ENCODE measurements around the gene C10orf67.

Gene C10orf67

DNA sequence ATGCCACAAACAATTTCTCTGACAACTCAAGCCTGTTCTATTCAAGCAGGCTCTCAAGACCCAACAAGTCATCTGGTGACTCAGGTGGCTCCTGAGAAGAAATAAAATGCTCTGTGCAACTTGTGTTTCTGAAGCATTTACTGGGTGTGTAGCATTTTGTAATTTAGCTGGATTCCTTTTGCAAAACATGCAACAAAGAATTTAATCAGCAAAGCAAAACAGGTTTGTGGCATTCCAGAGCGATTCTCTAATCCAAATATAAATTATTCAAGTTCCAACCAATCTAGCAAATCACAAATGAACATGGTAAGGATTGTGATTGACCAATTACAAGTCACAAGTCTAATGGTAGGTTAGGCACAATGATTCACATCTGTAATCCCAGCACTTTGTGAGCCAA lies 39.8 kb upstream of the C10orf67 start:
- no peaks in the 10 kb centered on the region for H3K36me3 ChIP-seq
- no peak overlapping the region for H3K27ac ChIP-seq
- H3K27me3 ChIP-seq = no peaks in the 10 kb centered on the region
- H3K4me3 ChIP-seq (ENCODE audit: low read depth in 1 of 2, low read length in 1 of 2) = no peak overlapping the region
- peaks cover 0 to 7% of the 10 kb centered on the region in 2 experiments for H3K4me1 ChIP-seq (ENCODE audit: control insufficient read depth in 1 of 2, insufficient read depth in 1 of 2, low read depth in 1 of 2, low read length in 1 of 2)
- TF ChIP-seq, protein P1, sequence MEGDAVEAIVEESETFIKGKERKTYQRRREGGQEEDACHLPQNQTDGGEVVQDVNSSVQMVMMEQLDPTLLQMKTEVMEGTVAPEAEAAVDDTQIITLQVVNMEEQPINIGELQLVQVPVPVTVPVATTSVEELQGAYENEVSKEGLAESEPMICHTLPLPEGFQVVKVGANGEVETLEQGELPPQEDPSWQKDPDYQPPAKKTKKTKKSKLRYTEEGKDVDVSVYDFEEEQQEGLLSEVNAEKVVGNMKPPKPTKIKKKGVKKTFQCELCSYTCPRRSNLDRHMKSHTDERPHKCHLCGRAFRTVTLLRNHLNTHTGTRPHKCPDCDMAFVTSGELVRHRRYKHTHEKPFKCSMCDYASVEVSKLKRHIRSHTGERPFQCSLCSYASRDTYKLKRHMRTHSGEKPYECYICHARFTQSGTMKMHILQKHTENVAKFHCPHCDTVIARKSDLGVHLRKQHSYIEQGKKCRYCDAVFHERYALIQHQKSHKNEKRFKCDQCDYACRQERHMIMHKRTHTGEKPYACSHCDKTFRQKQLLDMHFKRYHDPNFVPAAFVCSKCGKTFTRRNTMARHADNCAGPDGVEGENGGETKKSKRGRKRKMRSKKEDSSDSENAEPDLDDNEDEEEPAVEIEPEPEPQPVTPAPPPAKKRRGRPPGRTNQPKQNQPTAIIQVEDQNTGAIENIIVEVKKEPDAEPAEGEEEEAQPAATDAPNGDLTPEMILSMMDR (IDR thresholded peaks at IDR 0.05) = no peak
- H3K9me3 ChIP-seq = no peaks in the 10 kb centered on the region

GRCh38 chr10:23383637-23384036 lies 39.0 kb upstream of the C10orf67 start:
- Histone ChIP-seq H3K27me3 (no peaks in the 10 kb centered on the region), H3K4me3 (ENCODE audit: low read depth in 1 of 2, low read length in 1 of 2) (no peak overlapping the region), H3K36me3 (no peaks in the 10 kb centered on the region), H3K9me3 (no peaks in the 10 kb centered on the region), H3K27ac (no peak overlapping the region), H3K4me1 (ENCODE audit: control insufficient read depth in 1 of 2, insufficient read depth in 1 of 2, low read depth in 1 of 2, low read length in 1 of 2) (peaks cover 0 to 7% of the 10 kb centered on the region in 2 experiments)
- TF ChIP-seq, protein P1 (IDR thresholded peaks at IDR 0.05) = no peak

DNA sequence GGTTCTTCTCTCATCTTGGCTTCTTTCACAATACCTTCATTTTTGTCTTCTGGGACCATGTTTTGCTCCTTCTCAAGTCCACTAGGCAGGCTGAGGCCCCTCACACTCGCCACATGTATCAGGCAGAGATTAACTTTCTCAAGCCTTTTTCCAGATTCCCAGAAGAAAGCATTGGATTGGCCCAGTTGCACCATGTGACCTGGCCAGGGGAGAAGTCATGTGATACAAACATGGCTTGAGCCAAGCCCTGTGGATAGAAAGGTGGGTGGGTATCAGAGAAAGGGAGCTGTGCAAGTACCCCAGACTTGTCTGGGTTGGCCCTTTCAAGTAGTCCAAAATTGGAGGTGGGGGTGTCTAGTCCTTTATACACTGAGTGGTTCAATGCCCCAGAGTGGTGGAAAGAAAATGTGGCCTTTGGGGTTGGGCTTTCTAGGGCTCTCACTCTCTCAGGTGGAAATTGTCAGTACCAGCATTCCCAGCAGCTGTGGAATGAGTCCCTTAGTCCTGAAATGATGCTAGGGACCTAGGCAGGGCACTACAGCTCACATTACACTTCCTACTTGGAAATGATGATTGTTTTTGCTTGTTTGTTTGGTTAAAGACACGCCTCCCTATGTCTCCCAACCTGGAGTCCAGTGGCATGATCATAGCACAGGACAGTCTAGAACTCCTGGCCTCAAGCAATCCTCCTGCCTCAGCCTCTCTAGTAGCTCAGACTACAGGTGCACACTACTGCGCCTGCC lies 36.9 kb upstream of the C10orf67 start:
- H3K4me3 ChIP-seq (ENCODE audit: low read depth in 1 of 2, low read length in 1 of 2) = no peak overlapping the region
- TF ChIP-seq, protein P1 (IDR thresholded peaks at IDR 0.05) = no peak
- no peaks in the 10 kb centered on the region for H3K27me3 ChIP-seq
- no peaks in the 10 kb centered on the region for H3K36me3 ChIP-seq
- H3K4me1 ChIP-seq (ENCODE audit: control insufficient read depth in 1 of 2, insufficient read depth in 1 of 2, low read depth in 1 of 2, low read length in 1 of 2) = peaks cover 0 to 7% of the 10 kb centered on the region in 2 experiments
- no peaks in the 10 kb centered on the region for H3K9me3 ChIP-seq
- no peak overlapping the region for H3K27ac ChIP-seq

GRCh38 chr10:23379686-23380085 lies 35.1 kb upstream of the C10orf67 start:
- TF ChIP-seq, protein P1 (IDR thresholded peaks at IDR 0.05) = no peak
- Histone ChIP-seq H3K4me3 (ENCODE audit: low read depth in 1 of 2, low read length in 1 of 2) (no peak overlapping the region), H3K36me3 (no peaks in the 10 kb centered on the region), H3K27ac (no peak overlapping the region), H3K4me1 (ENCODE audit: control insufficient read depth in 1 of 2, insufficient read depth in 1 of 2, low read depth in 1 of 2, low read length in 1 of 2) (peaks cover 0 to 7% of the 10 kb centered on the region in 2 experiments), H3K9me3 (no peaks in the 10 kb centered on the region), H3K27me3 (no peaks in the 10 kb centered on the region)

DNA sequence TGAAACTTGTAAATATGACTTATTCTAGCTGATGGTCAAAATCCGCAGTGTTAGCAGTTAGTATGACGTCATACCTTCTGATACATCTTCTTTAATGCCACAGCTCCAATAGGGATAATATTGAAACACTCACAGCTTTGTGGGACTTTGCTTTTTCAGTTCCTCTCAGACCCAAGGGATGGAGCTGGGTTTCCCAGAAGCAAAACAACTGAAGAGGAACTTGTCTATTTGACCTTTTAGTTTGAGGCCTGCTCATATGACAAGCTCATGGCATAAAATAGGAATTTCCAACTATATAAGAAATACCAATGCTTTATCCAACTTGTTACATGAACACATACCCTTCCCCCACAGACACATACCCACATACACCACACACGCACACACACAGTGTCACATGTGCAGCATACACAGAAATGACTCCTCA lies 31.6 kb upstream of the C10orf67 start:
- H3K4me3 ChIP-seq (ENCODE audit: low read depth in 1 of 2, low read length in 1 of 2) = no peak overlapping the region
- TF ChIP-seq, protein P1 (IDR thresholded peaks at IDR 0.05) = no peak
- peaks cover 3% of the 10 kb centered on the region for H3K27me3 ChIP-seq
- no peaks in the 10 kb centered on the region for H3K9me3 ChIP-seq
- H3K36me3 ChIP-seq = no peaks in the 10 kb centered on the region
- peaks cover 0 to 17% of the 10 kb centered on the region in 2 experiments for H3K4me1 ChIP-seq (ENCODE audit: control insufficient read depth in 1 of 2, insufficient read depth in 1 of 2, low read depth in 1 of 2, low read length in 1 of 2)
- H3K27ac ChIP-seq = no peak overlapping the region

Data from neutrophil (primary cell).